ENCODE measurements around the gene TMC6. TPM values are rescaled to one million over a fixed set of nuclear protein-coding genes. Genes with fewer than 3 reads are reported as not detected.

The TMC6 gene
- total and polyA plus RNA-seq, 4 donors = 7.7 to 61.9 (median 13.3) TPM

DNA sequence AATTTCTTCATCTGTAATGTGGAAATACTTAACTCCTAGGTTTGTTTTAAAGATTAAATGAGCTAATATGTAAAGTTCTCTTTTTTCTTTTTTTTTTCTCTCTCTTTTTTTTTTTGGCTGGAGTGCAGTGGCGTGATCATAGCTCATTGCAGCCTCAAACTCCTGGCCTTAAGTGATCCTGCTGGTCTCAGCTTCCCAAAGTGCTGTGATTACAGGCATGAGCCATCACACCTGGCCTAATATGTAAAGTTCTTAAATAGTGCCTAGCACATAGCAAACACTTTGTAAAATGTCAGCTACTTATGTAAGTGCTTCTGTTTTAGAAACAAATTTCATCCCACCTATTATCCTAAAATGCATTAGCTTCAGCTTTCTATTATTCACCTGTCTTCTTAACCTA, 40.0 kb downstream of the TMC6 start (continued):
- TF ChIP-seq NR2F2 (IDR thresholded peaks at IDR 0.05) (no peak), FOXA1 (IDR thresholded peaks at IDR 0.05) (no peak), RAD21 (IDR thresholded peaks at IDR 0.05) (no peak), ZBTB33 (IDR thresholded peaks at IDR 0.05) (no peak), HNF4G (IDR thresholded peaks at IDR 0.05) (no peak), FOXA2 (IDR thresholded peaks at IDR 0.05) (no peak)

GRCh38 chr17:78086740-78087139, 41.8 kb downstream of the TMC6 start:
- H3K4me3 ChIP-seq (ENCODE audit: low read depth in 1 of 3, low read length in 3 of 3) = no peak overlapping the region
- H3K27ac ChIP-seq (ENCODE audit: low read depth in 1 of 2, low read length in 2 of 2) = no peak overlapping the region
- peaks cover 12 to 40% (median 27%) of the 10 kb centered on the region in 4 donors for H3K36me3 ChIP-seq (ENCODE audit: control insufficient read depth in 4 of 4, insufficient read depth in 3 of 4, low read depth in 1 of 4, low read length in 3 of 4)
- TF ChIP-seq, protein P1, sequence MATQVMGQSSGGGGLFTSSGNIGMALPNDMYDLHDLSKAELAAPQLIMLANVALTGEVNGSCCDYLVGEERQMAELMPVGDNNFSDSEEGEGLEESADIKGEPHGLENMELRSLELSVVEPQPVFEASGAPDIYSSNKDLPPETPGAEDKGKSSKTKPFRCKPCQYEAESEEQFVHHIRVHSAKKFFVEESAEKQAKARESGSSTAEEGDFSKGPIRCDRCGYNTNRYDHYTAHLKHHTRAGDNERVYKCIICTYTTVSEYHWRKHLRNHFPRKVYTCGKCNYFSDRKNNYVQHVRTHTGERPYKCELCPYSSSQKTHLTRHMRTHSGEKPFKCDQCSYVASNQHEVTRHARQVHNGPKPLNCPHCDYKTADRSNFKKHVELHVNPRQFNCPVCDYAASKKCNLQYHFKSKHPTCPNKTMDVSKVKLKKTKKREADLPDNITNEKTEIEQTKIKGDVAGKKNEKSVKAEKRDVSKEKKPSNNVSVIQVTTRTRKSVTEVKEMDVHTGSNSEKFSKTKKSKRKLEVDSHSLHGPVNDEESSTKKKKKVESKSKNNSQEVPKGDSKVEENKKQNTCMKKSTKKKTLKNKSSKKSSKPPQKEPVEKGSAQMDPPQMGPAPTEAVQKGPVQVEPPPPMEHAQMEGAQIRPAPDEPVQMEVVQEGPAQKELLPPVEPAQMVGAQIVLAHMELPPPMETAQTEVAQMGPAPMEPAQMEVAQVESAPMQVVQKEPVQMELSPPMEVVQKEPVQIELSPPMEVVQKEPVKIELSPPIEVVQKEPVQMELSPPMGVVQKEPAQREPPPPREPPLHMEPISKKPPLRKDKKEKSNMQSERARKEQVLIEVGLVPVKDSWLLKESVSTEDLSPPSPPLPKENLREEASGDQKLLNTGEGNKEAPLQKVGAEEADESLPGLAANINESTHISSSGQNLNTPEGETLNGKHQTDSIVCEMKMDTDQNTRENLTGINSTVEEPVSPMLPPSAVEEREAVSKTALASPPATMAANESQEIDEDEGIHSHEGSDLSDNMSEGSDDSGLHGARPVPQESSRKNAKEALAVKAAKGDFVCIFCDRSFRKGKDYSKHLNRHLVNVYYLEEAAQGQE (IDR thresholded peaks at IDR 0.05) = no peak
- TF ChIP-seq MAX (IDR thresholded peaks at IDR 0.05) (no peak), YY1 (IDR thresholded peaks at IDR 0.05) (no peak), GABPA (IDR thresholded peaks at IDR 0.05 in 1 of 2, conservative IDR thresholded peaks at IDR 0.05 in 1 of 2) (no peak), RXRA (IDR thresholded peaks at IDR 0.05) (no peak), FOXA1 (IDR thresholded peaks at IDR 0.05) (no peak), SP1 (IDR thresholded peaks at IDR 0.05) (no peak), HNF4A (conservative IDR thresholded peaks at IDR 0.05) (no peak), JUND (IDR thresholded peaks at IDR 0.05) (no peak), ZBTB33 (IDR thresholded peaks at IDR 0.05) (no peak), HNF4G (IDR thresholded peaks at IDR 0.05) (no peak), EGR1 (IDR thresholded peaks at IDR 0.05; ENCODE audit: low read depth in 2 of 2) (no peak), FOXA2 (IDR thresholded peaks at IDR 0.05) (no peak), NR2F2 (IDR thresholded peaks at IDR 0.05) (no peak), TAF1 (conservative IDR thresholded peaks at IDR 0.05) (no peak)
- TF ChIP-seq, protein P2, sequence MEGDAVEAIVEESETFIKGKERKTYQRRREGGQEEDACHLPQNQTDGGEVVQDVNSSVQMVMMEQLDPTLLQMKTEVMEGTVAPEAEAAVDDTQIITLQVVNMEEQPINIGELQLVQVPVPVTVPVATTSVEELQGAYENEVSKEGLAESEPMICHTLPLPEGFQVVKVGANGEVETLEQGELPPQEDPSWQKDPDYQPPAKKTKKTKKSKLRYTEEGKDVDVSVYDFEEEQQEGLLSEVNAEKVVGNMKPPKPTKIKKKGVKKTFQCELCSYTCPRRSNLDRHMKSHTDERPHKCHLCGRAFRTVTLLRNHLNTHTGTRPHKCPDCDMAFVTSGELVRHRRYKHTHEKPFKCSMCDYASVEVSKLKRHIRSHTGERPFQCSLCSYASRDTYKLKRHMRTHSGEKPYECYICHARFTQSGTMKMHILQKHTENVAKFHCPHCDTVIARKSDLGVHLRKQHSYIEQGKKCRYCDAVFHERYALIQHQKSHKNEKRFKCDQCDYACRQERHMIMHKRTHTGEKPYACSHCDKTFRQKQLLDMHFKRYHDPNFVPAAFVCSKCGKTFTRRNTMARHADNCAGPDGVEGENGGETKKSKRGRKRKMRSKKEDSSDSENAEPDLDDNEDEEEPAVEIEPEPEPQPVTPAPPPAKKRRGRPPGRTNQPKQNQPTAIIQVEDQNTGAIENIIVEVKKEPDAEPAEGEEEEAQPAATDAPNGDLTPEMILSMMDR (IDR thresholded peaks at IDR 0.05; ENCODE audit: low read depth, low read length, missing input control) = no peak
- TF ChIP-seq, protein P3, sequence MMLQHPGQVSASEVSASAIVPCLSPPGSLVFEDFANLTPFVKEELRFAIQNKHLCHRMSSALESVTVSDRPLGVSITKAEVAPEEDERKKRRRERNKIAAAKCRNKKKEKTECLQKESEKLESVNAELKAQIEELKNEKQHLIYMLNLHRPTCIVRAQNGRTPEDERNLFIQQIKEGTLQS (IDR thresholded peaks at IDR 0.05) = no peak
- no peaks in the 10 kb centered on the region for H3K27me3 ChIP-seq (ENCODE audit: control insufficient read depth in 4 of 4, insufficient read depth in 4 of 4, low read length in 3 of 4)
- H3K4me1 ChIP-seq (ENCODE audit: control insufficient read depth in 4 of 4, insufficient read depth in 4 of 4, low read length in 3 of 4) = peaks cover 0 to 16% (median 3%) of the 10 kb centered on the region in 4 donors
- no peak for DNase-seq (ENCODE audit: low spot score)
- H3K9ac ChIP-seq (ENCODE audit: low read depth in 1 of 2, low read length in 2 of 2) = no peak overlapping the region
- no peaks in the 10 kb centered on the region for H3K9me3 ChIP-seq (ENCODE audit: control insufficient read depth in 4 of 4, low read length in 3 of 4)
- WGBS = 98% methylated on average over 13 of the region's 13 CpGs
